HepG2 (cell line): ENCODE results near the gene GOSR1.

Source experiments
- CHD2 ChIP-seq: IDR thresholded peaks from 2 replicates; pipeline ENCODE4 v1.6.1; 2011; ENCODE audit warnings: low read depth, low read length, improper control_type of control experiment
- EP300 ChIP-seq, 3 experiments: sonication (generic) in 1 of 3; formaldehyde crosslinking in 1 of 3; IDR thresholded peaks; 2 replicates each; pipeline versions ENCODE4 v1.5.1 to v1.6.1; 2011 to 2020; ENCODE audit warnings: low read depth in 2 of 3, low read length in 2 of 3, borderline replicate concordance in 1 of 3, improper control_type of control experiment in 1 of 3, mild to moderate bottlenecking in 1 of 3, missing genetic modification reagents in 1 of 3, moderate library complexity in 1 of 3
- FOSL1 ChIP-seq: sonication (generic); formaldehyde crosslinking; IDR thresholded peaks from 2 replicates; pipeline ENCODE4 v1.9.0; 2021; ENCODE audit warnings: missing genetic modification reagents, borderline replicate concordance
- FOSL2 ChIP-seq: sonication (generic); formaldehyde crosslinking; IDR thresholded peaks from 2 replicates; pipeline ENCODE4 v1.4.0; 2020; ENCODE audit warnings: missing genetic modification reagents
- HNRNPL ChIP-seq: fragments of 200-400 bp; formaldehyde crosslinking; IDR thresholded peaks from 2 replicates; pipeline ENCODE4 v1.6.1; 2017; ENCODE audit warnings: mild to moderate bottlenecking, low read depth, low read length
- JUN ChIP-seq: sonication (generic); formaldehyde crosslinking; IDR thresholded peaks from 2 replicates; pipeline ENCODE4 v1.4.0; 2020; ENCODE audit warnings: mild to moderate bottlenecking, missing genetic modification reagents
- PATZ1 ChIP-seq: sonication (generic); formaldehyde crosslinking; IDR thresholded peaks from 2 replicates; pipeline ENCODE4 v1.4.0; 2020; ENCODE audit warnings: missing genetic modification reagents
- PHF8 ChIP-seq: sonication (generic); formaldehyde crosslinking; IDR thresholded peaks from 2 replicates; pipeline ENCODE4 v1.5.0; 2020; ENCODE audit warnings: missing genetic modification reagents
- TAF1 ChIP-seq: sonication (generic); formaldehyde crosslinking; IDR thresholded peaks from 2 replicates; pipeline ENCODE4 v1.4.0; 2020; ENCODE audit warnings: missing genetic modification reagents
- TGIF2 ChIP-seq: IDR thresholded peaks from 2 replicates; pipeline ENCODE4 v1.6.1; 2016; ENCODE audit warnings: control low read depth, missing compliant biosample characterization

DNA sequence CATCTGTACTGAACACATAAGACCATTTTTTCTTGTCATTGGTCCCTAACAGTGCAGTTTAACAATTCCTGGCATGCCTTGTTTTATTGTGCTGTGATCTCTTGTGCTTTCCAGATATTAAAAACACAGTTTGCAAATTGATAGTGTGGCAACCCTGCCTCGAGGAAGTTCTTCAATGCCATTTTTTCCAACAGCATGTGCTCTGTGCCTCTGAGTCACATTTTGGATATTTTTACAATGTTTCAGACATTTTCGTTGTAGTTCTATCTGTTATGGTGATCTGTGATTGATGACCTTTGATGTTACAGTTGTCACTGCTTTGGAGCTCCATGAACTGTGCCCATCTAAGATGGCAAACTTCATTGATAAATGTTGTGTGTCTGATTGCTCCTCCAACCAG lies 66.2 kb downstream of the GOSR1 start:
- TF ChIP-seq FOSL1 (no peak), TGIF2 (CRISPR knock-in tag) (no peak), HNRNPL (no peak), CHD2 (no peak), PATZ1 (no peak), EP300 (IDR thresholded peaks at IDR 0.05; ENCODE audit: low read depth in 2 of 2, low read length in 2 of 2) (no peak), EP300 (CRISPR knock-in tag; IDR thresholded peaks at IDR 0.05; ENCODE audit: borderline replicate concordance) (no peak), JUN (CRISPR knock-in tag) (no peak), FOSL2 (no peak), TAF1 (no peak), PHF8 (CRISPR knock-in tag) (no peak)
